Breast epithelium (tissue), 4 donors: ENCODE measurements around the gene SAAL1. TPM values are rescaled to one million over a fixed set of nuclear protein-coding genes. Genes with fewer than 3 reads are reported as not detected.

Experiments used
- DNase-seq, 2 donors: peaks; one replicate each; pipeline ENCODE4 v3.0.0-alpha.2; 2019; ENCODE audit warnings: low spot score in 2 of 2
- H3K27ac ChIP-seq, 2 donors: fragments of 200-600 bp; sonication (generic) in 1 of 2; one replicate each; pipeline ENCODE4 v1.5.1; 2016 to 2019; ENCODE audit warnings: mild to moderate bottlenecking in 1 of 2
- H3K27me3 ChIP-seq, 2 donors: fragments of 200-600 bp; sonication (generic) in 1 of 2; one replicate each; pipeline versions ENCODE4 v1.5.1 to v1.6.0; 2017 to 2019; ENCODE audit warnings: control low read depth in 1 of 2, mild to moderate bottlenecking in 1 of 2
- H3K36me3 ChIP-seq: fragments of 200-600 bp; one replicate; pipeline ENCODE4 v1.5.1; 2019
- H3K4me1 ChIP-seq, 2 donors: fragments of 200-600 bp; sonication (generic); one replicate each; pipeline ENCODE4 v1.5.1; 2016 to 2019; ENCODE audit warnings: control low read depth in 1 of 2
- H3K4me3 ChIP-seq, 3 donors: fragments of 200-600 bp; sonication (generic); 1 replicate in 2 of 3; 2 replicates in 1 of 3; pipeline ENCODE4 v1.5.1; 2016 to 2019; ENCODE audit warnings: mild to moderate bottlenecking in 3 of 3, moderate library complexity in 2 of 3
- H3K9me3 ChIP-seq, 2 donors: fragments of 200-600 bp; sonication (generic) in 1 of 2; one replicate each; pipeline ENCODE4 v1.5.1; 2016 to 2019; ENCODE audit warnings: control low read depth in 1 of 2
- CTCF ChIP-seq, 3 donors: fragments of 450-650 bp; IDR thresholded peaks; one replicate each; pipeline ENCODE4 v1.5.1; 2016 to 2017; ENCODE audit warnings: antibody characterized with exemption in 3 of 3, mild to moderate bottlenecking in 3 of 3, moderate library complexity in 3 of 3
- POLR2A ChIP-seq: fragments of 450-650 bp; IDR thresholded peaks from one replicate; pipeline ENCODE4 v1.6.1; 2016; ENCODE audit warnings: antibody characterized with exemption, mild to moderate bottlenecking, moderate library complexity
- POLR2AphosphoS5 ChIP-seq, 3 donors: sonication (generic); formaldehyde crosslinking; IDR thresholded peaks; one replicate each; pipeline ENCODE4 v1.6.1; 2017; ENCODE audit warnings: antibody characterized with exemption in 3 of 3
- intact Hi-C: fragments of 100-400 bp; cut with DNase I; formaldehyde crosslinking; loops from one replicate; pipeline ENCODE4 v1.15.1; 2023; ENCODE audit warnings: low total_unique reads
- total RNA-seq, 3 donors: library from RNA; depleted of rRNA; stranded (reverse); fragments of >200 nt; gene quantifications; one replicate each; pipeline ENCODE4 v1.1.0, GENCODE V29; 2016

SAAL1 gene
- total RNA-seq, 3 donors from 2014 or later = 12.3 to 16.4 (median 16.0) TPM

GRCh38 chr11:18081551-18081950, 24.3 kb downstream of the SAAL1 start:
- Histone ChIP-seq H3K27me3 (no peaks in the 10 kb centered on the region), H3K4me3 (no peak overlapping the region), H3K36me3 (no peaks in the 10 kb centered on the region), H3K27ac (no peak overlapping the region), H3K4me1 (no peaks in the 10 kb centered on the region), H3K9me3 (no peaks in the 10 kb centered on the region)
- intact Hi-C loops = no loop called here
- TF ChIP-seq POLR2A (no peak), CTCF (IDR thresholded peaks at IDR 0.05) (no peak), POLR2AphosphoS5 (IDR thresholded peaks at IDR 0.05) (no peak)
- no peak for DNase-seq

- Histone ChIP-seq H3K27me3 (no peaks in the 10 kb centered on the region), H3K36me3 (no peaks in the 10 kb centered on the region), H3K9me3 (no peaks in the 10 kb centered on the region), H3K4me1 (no peaks in the 10 kb centered on the region), H3K27ac (no peak overlapping the region), H3K4me3 (no peak overlapping the region)
- DNase-seq = no peak
- intact Hi-C loops = no loop called here
- TF ChIP-seq POLR2AphosphoS5 (IDR thresholded peaks at IDR 0.05) (no peak), CTCF (IDR thresholded peaks at IDR 0.05) (no peak), POLR2A (no peak)
Measured at GRCh38 chr11:18080451-18080850, 25.4 kb downstream of the SAAL1 start.

GRCh38 chr11:18078909-18079308, 27.0 kb downstream of the SAAL1 start:
- Histone ChIP-seq H3K27me3 (no peaks in the 10 kb centered on the region), H3K4me1 (no peaks in the 10 kb centered on the region), H3K27ac (no peak overlapping the region), H3K36me3 (no peaks in the 10 kb centered on the region), H3K9me3 (no peaks in the 10 kb centered on the region), H3K4me3 (no peak overlapping the region)
- intact Hi-C loops = no loop called here
- DNase-seq = no peak
- TF ChIP-seq POLR2A (no peak), POLR2AphosphoS5 (IDR thresholded peaks at IDR 0.05) (no peak), CTCF (IDR thresholded peaks at IDR 0.05) (no peak)

GRCh38 chr11:18075444-18075843, 30.4 kb downstream of the SAAL1 start:
- TF ChIP-seq POLR2A = no peak
- no peaks in the 10 kb centered on the region for H3K4me1 ChIP-seq
- DNase-seq = no peak
- no peak overlapping the region for H3K4me3 ChIP-seq
- no peak overlapping the region for H3K27ac ChIP-seq
- H3K36me3 ChIP-seq = no peaks in the 10 kb centered on the region
- no peaks in the 10 kb centered on the region for H3K9me3 ChIP-seq
- H3K27me3 ChIP-seq = no peaks in the 10 kb centered on the region
- intact Hi-C loops = no loop called here

GRCh38 chr11:18071098-18071705, 34.7 kb downstream of the SAAL1 start:
- H3K4me1 ChIP-seq = no peaks in the 10 kb centered on the region
- no peak for TF ChIP-seq POLR2AphosphoS5 (IDR thresholded peaks at IDR 0.05)
- TF ChIP-seq POLR2A = no peak
- TF ChIP-seq CTCF (IDR thresholded peaks at IDR 0.05) = no peak
- no peak for DNase-seq
- H3K9me3 ChIP-seq = no peaks in the 10 kb centered on the region
- H3K36me3 ChIP-seq = no peaks in the 10 kb centered on the region
- intact Hi-C loops = no loop called here
- H3K4me3 ChIP-seq = no peak overlapping the region
- H3K27ac ChIP-seq = peak overlapping the region in 1 of 2 donors; percentile 46
- H3K27me3 ChIP-seq = no peaks in the 10 kb centered on the region

GRCh38 chr11:18067372-18067771, 38.5 kb downstream of the SAAL1 start:
- Histone ChIP-seq H3K9me3 (no peaks in the 10 kb centered on the region), H3K36me3 (no peaks in the 10 kb centered on the region), H3K4me1 (no peaks in the 10 kb centered on the region), H3K27ac (no peak overlapping the region), H3K4me3 (no peak overlapping the region), H3K27me3 (no peaks in the 10 kb centered on the region)
- no peak for TF ChIP-seq CTCF (IDR thresholded peaks at IDR 0.05)
- TF ChIP-seq POLR2A = no peak
- TF ChIP-seq POLR2AphosphoS5 (IDR thresholded peaks at IDR 0.05) = no peak
- DNase-seq = no peak
- intact Hi-C loops = no loop called here
